Panc1 (cell line): ENCODE results near the gene PIGX. TPM values are rescaled to one million over a fixed set of nuclear protein-coding genes. Genes with fewer than 3 reads are reported as not detected.
"Not testable (repeated sequence)": the region's sequence is repeated elsewhere in the genome, so short reads cannot be mapped to it uniquely, and the experiment has no call there.

Experiments
- ATAC-seq: fragments of 200-7000 bp; cut with Tn5 transposase; 2 replicates; pipeline ENCODE4 v1.9.1; 2020; ENCODE audit warnings: mild to moderate bottlenecking, moderate library complexity
- BruUV-seq: library from RNA; stranded (reverse); fragments of 400-500 nt; replicated peaks from 2 replicates; lab custom pipeline; 2021; lab: Mats Ljungman, UMichigan
- CTCF ChIA-PET: fragments of 300-600 bp; sonication (Branson Sonifier 250); formaldehyde crosslinking; loops from one replicate; lab custom pipeline; 2022; ENCODE audit warnings: antibody characterized with exemption; lab: Charles Lee
- POLR2A ChIA-PET: fragments of 300-600 bp; sonication (Branson Sonifier 250); formaldehyde crosslinking; loops from one replicate; lab custom pipeline; 2022; ENCODE audit warnings: antibody characterized with exemption; lab: Charles Lee
- DNase-seq: peaks from one replicate; pipeline ENCODE4 v3.0.0-alpha.2; 2010; ENCODE audit warnings: low read depth, low spot score
- H3K27ac ChIP-seq: 2 replicates; pipeline ENCODE4 v1.5.1; 2011; ENCODE audit warnings: mild to moderate bottlenecking, low read length, inconsistent platforms
- H3K27me3 ChIP-seq: fragments of 200-500 bp; sonication (Bioruptor generic); 2 replicates; pipeline ENCODE4 v1.6.0; 2014; ENCODE audit warnings: low read length, inconsistent platforms; ENCODE audit not compliant: control insufficient read depth, insufficient read depth
- H3K36me3 ChIP-seq: fragments of 200-500 bp; sonication (Bioruptor generic); 2 replicates; pipeline ENCODE4 v1.5.1; 2014; ENCODE audit warnings: inconsistent platforms, mild to moderate bottlenecking, low read length, moderate library complexity; ENCODE audit not compliant: control insufficient read depth, insufficient read depth
- H3K4me1 ChIP-seq: 2 replicates; pipeline ENCODE4 v1.5.1; 2011; ENCODE audit warnings: inconsistent platforms, mild to moderate bottlenecking, low read length, moderate library complexity; ENCODE audit not compliant: control insufficient read depth, insufficient read depth
- H3K4me3 ChIP-seq, 2 experiments: 2 replicates each; pipeline ENCODE4 v1.5.1; 2011 to 2012; ENCODE audit warnings: low read depth in 2 of 2, low read length in 2 of 2, mild to moderate bottlenecking in 2 of 2, inconsistent platforms in 1 of 2, moderate library complexity in 1 of 2
- H3K9me3 ChIP-seq: fragments of 200-500 bp; sonication (Bioruptor generic); 2 replicates; pipeline ENCODE4 v1.5.1; 2014; ENCODE audit warnings: low read depth, mild to moderate bottlenecking, inconsistent platforms, low read length, moderate library complexity; ENCODE audit not compliant: control insufficient read depth, insufficient read depth
- CTCF ChIP-seq: fragments of 450-650 bp; IDR thresholded peaks from 2 replicates; pipeline ENCODE4 v1.5.1; 2017; ENCODE audit warnings: mild to moderate bottlenecking
- POLR2AphosphoS5 ChIP-seq: IDR thresholded peaks from 2 replicates; pipeline ENCODE4 v1.6.1; 2012; ENCODE audit warnings: mild to moderate bottlenecking, low read depth, low read length, moderate library complexity
- REST ChIP-seq, 2 experiments: IDR thresholded peaks; 2 replicates each; pipeline ENCODE4 v1.6.1; 2011 to 2012; ENCODE audit warnings: low read depth in 2 of 2, control low read depth in 1 of 2, low read length in 1 of 2, mild to moderate bottlenecking in 1 of 2, moderate library complexity in 1 of 2; ENCODE audit not compliant: insufficient read depth in 1 of 2
- SIN3A ChIP-seq: IDR thresholded peaks from 2 replicates; pipeline ENCODE4 v1.6.1; 2012; ENCODE audit warnings: low read depth, mild to moderate bottlenecking, low read length, moderate library complexity, borderline replicate concordance; ENCODE audit not compliant: insufficient read depth
- TCF7L2 ChIP-seq: IDR thresholded peaks from 2 replicates; pipeline ENCODE4 v1.6.1; 2011; ENCODE audit warnings: mild to moderate bottlenecking, low read depth, low read length, inconsistent platforms
- in situ Hi-C: cut with HindIII; loops from 2 replicates; pipeline ENCODE4 v1.10.0; 2016; ENCODE audit warnings: low sequenced_read_pairs, low pct_unique_long_range_greater_than_20kb
- intact Hi-C: fragments of 100-400 bp; cut with micrococcal nuclease; formaldehyde crosslinking; loops from one replicate; pipeline ENCODE4 v1.10.0; 2022; ENCODE audit not compliant: unreplicated experiment
- total RNA-seq: library from RNA; stranded (reverse); gene quantifications from one replicate; pipeline ENCODE4 v1.2.1, GENCODE V29; 2021; ENCODE audit not compliant: unreplicated experiment

The PIGX gene
- total RNA-seq, 1 experiment from 2014 or later, result 85.7 TPM

GRCh38 chr3:196740481-196741248 lies 28.5 kb downstream of the PIGX start:
- peak; percentile 27 for DNase-seq
- peak; percentile 11; the same call in 1 of the 2 replicates for ATAC-seq
- no peak for TF ChIP-seq REST (IDR thresholded peaks at IDR 0.05; ENCODE audit: insufficient read depth in 1 of 2, low read depth in 2 of 2, low read length in 1 of 2)
- no peak for TF ChIP-seq POLR2AphosphoS5
- TF ChIP-seq CTCF, result no peak
- TF ChIP-seq SIN3A, result no peak; the same call in 1 of the 2 replicates
- no peak for TF ChIP-seq TCF7L2
- H3K27ac ChIP-seq, result peak overlapping the region; percentile 99
- H3K4me3 ChIP-seq, result peak overlapping the region; percentile 94
- CTCF ChIA-PET, result no interaction called here
- no TSS peak for BruUV-seq
- H3K36me3 ChIP-seq, result no peaks in the 10 kb centered on the region; the same call in 1 of the 2 replicates
- intact Hi-C loops (no loop called here), in situ Hi-C loops (no loop called here)
- POLR2A ChIA-PET, result interaction anchor here (0.5 to 1.2 kb wide), 8 partner anchors 8 to 979 kb away, joined by 3 to 15 read pairs (median 9); a partner anchor contains a TSS
- H3K9me3 ChIP-seq, result no peaks in the 10 kb centered on the region
- H3K4me1 ChIP-seq, result peaks cover 17% of the 10 kb centered on the region
- H3K27me3 ChIP-seq, result no peaks in the 10 kb centered on the region

- BruUV-seq, result TSS peak; percentile 83
- DNase-seq, result no peak
- TF ChIP-seq POLR2AphosphoS5 (no peak), SIN3A (no peak), CTCF (no peak), REST (IDR thresholded peaks at IDR 0.05; ENCODE audit: insufficient read depth in 1 of 2, low read depth in 2 of 2, low read length in 1 of 2) (no peak), TCF7L2 (no peak)
- H3K4me3 ChIP-seq, result peak overlapping the region; percentile 94
- H3K36me3 ChIP-seq, result no peaks in the 10 kb centered on the region; the same call in 1 of the 2 replicates
- ATAC-seq, result no peak
- H3K27ac ChIP-seq, result peak overlapping the region; percentile 99
- no peaks in the 10 kb centered on the region for H3K27me3 ChIP-seq
- no peaks in the 10 kb centered on the region for H3K9me3 ChIP-seq
- in situ Hi-C loops (no loop called here), intact Hi-C loops (no loop called here)
- ChIA-PET POLR2A (no interaction called here), CTCF (no interaction called here)
- H3K4me1 ChIP-seq, result peaks cover 17% of the 10 kb centered on the region
These were observed 29.2 kb downstream of the PIGX start for GRCh38 chr3:196741249-196741889.

- DNase-seq, POLR2A ChIA-PET, H3K9me3 ChIP-seq, H3K27ac ChIP-seq, CTCF ChIA-PET, ATAC-seq, intact Hi-C loops, in situ Hi-C loops, H3K36me3 ChIP-seq, H3K4me3 ChIP-seq, BruUV-seq, H3K27me3 ChIP-seq: not testable (repeated sequence)
- H3K4me1 ChIP-seq, result peaks cover 17% of the 10 kb centered on the region
These were observed 31.4 kb downstream of the PIGX start for GRCh38 chr3:196743569-196743968.
